NCI-H748 treated with DMSO at 0.1 percent for 48 hours (cell line): ENCODE data around the gene GPN2.
"Not testable (repeated sequence)": the region's sequence is repeated elsewhere in the genome, so short reads cannot be mapped to it uniquely, and the experiment has no call there.

Experiments
- DNase-seq: peaks from one replicate; lab custom pipeline; 2025; lab: John Stamatoyannopoulos, UW

GPN2 gene

GRCh38 chr1:26900815-26901511 is 10.9 kb upstream of the GPN2 start:
- no peak for DNase-seq

GRCh38 chr1:26900001-26900814 is 10.1 kb upstream of the GPN2 start, which contains the start of gene GPATCH3:
GPATCH3 (minus strand) TSS chr1:26900467; CDS start chr1:26900442, 25 bp downstream.
- DNase-seq, result peak; percentile 75

GRCh38 chr1:26897351-26897750 is 7.3 kb upstream of the GPN2 start:
- DNase-seq, result no peak

GRCh38 chr1:26894263-26894662 is 4.2 kb upstream of the GPN2 start:
- no peak for DNase-seq

- no peak for DNase-seq
Measured at GRCh38 chr1:26890467-26890796, 349 bp upstream of the GPN2 start.

- no peak for DNase-seq
Measured at GRCh38 chr1:26888231-26888630, 1.9 kb downstream of the GPN2 start.

- no peak for DNase-seq
Measured at GRCh38 chr1:26887125-26887524, 3.0 kb downstream of the GPN2 start.

GRCh38 chr1:26882696-26883463 is 7.2 kb downstream of the GPN2 start:
- no peak for DNase-seq

- DNase-seq, result not testable (repeated sequence)
Measured at GRCh38 chr1:26881611-26882010, 8.5 kb downstream of the GPN2 start.

- DNase-seq, result no peak
Measured at GRCh38 chr1:26879793-26880192, 10.3 kb downstream of the GPN2 start.

GRCh38 chr1:26877326-26877725 is 12.8 kb downstream of the GPN2 start:
- no peak for DNase-seq

GRCh38 chr1:26874896-26875295 is 15.2 kb downstream of the GPN2 start:
- no peak for DNase-seq

- not testable (repeated sequence) for DNase-seq
Measured at GRCh38 chr1:26873097-26873496, 17.0 kb downstream of the GPN2 start.

GRCh38 chr1:26864610-26865480 is 25.2 kb downstream of the GPN2 start:
- peak; percentile 81 for DNase-seq

- no peak for DNase-seq
Measured at GRCh38 chr1:26863685-26864077, 26.4 kb downstream of the GPN2 start.

GRCh38 chr1:26862781-26863684 is 27.1 kb downstream of the GPN2 start, which contains the start of gene SFN:
SFN (plus strand) TSS chr1:26863149; CDS start chr1:26863213, 64 bp downstream.
- DNase-seq, result peak; percentile 89

- no peak for DNase-seq
Measured at GRCh38 chr1:26861889-26862378, 28.1 kb downstream of the GPN2 start.

- DNase-seq, result no peak
Measured at GRCh38 chr1:26861286-26861701, 28.8 kb downstream of the GPN2 start.

- DNase-seq, result no peak
Measured at GRCh38 chr1:26858891-26859640, 31.0 kb downstream of the GPN2 start.

- no peak for DNase-seq
Measured at GRCh38 chr1:26858160-26858559, 31.9 kb downstream of the GPN2 start.
